ENCODE measurements around the gene TMEM87B. TPM values are rescaled to one million over a fixed set of nuclear protein-coding genes. Genes with fewer than 3 reads are reported as not detected.
"Not testable (repeated sequence)": the region's sequence is repeated elsewhere in the genome, so short reads cannot be mapped to it uniquely, and the experiment has no call there.

Gene TMEM87B
- total RNA-seq, 2 experiments from 2014 or later, result 23.8 to 24.0 TPM

DNA sequence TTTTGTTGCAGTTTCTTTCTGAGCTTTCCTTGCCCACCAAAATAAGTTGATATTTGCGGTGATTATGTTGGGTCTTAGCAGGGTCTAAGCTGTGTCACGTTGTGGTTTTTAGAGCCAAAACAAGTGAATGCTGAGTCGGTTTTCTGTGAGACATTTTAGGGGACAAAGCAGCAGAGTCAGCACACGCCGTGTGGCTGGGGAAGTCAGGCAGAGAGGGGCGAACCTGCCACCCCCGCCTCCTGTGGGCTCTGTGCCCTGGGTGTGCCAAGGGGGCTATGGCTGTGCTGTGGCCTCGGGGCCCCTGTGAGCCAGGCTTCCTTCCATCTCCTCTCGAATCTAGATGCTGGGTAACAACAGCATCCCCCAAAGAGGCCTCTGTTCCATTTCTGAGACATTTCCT lies 30.8 kb upstream of the TMEM87B start:
- Mint-ChIP-seq H3K9me3 (no peaks in the 10 kb centered on the region), H3K4me3 (no peak overlapping the region), H3K27me3 (peaks cover 10% of the 10 kb centered on the region), H3K36me3 (ENCODE audit: low read depth) (no peaks in the 10 kb centered on the region), H3K27ac (no peak overlapping the region), H3K4me1 (peaks cover 2% of the 10 kb centered on the region)
- CTCF ChIA-PET, result interaction anchor here (1.1 kb wide), 2 partner anchors 9 to 126 kb away, joined by 3 read pairs; no protein-coding TSS in a partner anchor
- DNase-seq, result no peak
- POLR2A ChIA-PET, result no interaction called here

DNA sequence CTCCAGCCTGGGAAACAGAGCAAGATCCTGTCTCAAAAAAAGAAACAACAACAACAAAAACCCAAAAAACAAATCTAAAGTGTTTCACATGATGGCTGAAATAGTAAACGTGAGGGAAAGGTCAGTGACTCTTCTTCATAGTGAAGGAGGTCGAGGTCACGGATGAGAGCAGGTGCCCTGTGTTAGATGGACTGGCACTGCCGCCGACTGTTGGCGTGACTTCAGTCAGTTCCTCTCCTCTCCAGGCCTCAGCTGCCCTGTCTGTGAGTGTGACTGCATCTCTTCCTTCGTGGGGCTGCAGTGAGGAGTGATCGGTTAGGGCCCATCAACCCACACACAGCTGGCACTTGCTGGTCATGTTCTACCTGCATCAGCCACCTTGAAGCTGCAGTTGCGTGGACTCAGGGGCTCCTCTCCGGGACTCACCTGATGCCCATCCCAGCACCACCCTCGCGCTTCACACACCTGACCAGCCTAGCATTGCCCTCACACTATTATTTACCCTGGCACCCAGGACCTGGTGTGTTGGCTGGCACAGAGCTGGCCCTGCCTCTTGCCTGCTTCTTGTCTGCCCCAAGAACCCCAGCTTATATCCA lies 30.1 kb upstream of the TMEM87B start:
- Mint-ChIP-seq H3K9me3 (no peaks in the 10 kb centered on the region), H3K4me3 (no peak overlapping the region), H3K27ac (no peak overlapping the region), H3K4me1 (peaks cover 2% of the 10 kb centered on the region), H3K36me3 (ENCODE audit: low read depth) (no peaks in the 10 kb centered on the region), H3K27me3 (peaks cover 7% of the 10 kb centered on the region)
- ChIA-PET CTCF (interaction anchor here (1.1 kb wide), 1 partner anchor 8 kb away, joined by 3 read pairs; no protein-coding TSS in a partner anchor), POLR2A (no interaction called here)
- no peak for DNase-seq

DNA sequence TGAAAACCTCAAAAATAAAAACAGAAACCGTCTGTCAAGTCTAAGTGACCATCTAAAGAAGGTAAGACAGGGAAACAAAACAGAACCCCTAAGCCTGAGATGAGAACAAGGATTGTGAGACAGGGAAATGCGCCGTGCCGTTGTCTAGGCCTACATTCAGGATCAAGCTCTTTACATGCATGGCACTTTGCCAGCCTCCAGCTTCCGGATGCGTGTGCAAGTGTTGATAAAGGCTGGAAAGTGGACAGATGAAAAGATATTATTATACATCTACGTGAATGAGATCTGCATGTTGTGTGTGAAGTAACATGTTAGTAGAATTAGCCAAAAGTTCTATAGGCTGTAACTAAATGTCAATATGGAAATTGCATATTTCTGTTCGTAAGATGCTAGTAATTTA lies 28.6 kb upstream of the TMEM87B start:
- POLR2A ChIA-PET, result no interaction called here

DNA sequence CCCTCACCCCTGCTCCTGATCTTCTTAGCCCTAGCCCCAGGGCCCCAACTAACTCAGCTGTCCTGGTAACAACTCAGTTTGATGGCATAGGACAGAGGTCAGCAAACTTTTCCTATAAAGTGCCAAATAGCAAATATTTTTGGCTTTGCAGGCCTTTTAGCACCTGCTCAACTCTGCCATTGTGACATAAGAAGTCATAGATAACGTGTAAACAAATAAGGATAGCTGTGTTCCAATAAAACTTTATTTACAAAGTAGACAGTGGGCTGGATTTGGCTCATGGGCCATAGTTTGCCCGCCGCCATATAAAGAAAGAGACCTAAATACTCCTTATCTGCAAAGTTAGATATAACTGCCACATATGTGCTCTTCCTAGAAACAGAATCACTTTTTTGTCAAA lies 27.3 kb upstream of the TMEM87B start:
- no peaks in the 10 kb centered on the region for H3K27me3 Mint-ChIP-seq
- no peaks in the 10 kb centered on the region for H3K9me3 Mint-ChIP-seq
- H3K4me3 Mint-ChIP-seq, result no peak overlapping the region
- no peak overlapping the region for H3K27ac Mint-ChIP-seq
- H3K36me3 Mint-ChIP-seq (ENCODE audit: low read depth), result no peaks in the 10 kb centered on the region
- CTCF ChIA-PET, result no interaction called here
- DNase-seq, result no peak
- POLR2A ChIA-PET, result no interaction called here
- H3K4me1 Mint-ChIP-seq, result peaks cover 8% of the 10 kb centered on the region

More for the DNA sequence above, 28.6 kb upstream of the TMEM87B start:
- CTCF ChIA-PET, result no interaction called here
- Mint-ChIP-seq H3K4me3 (no peak overlapping the region), H3K4me1 (peaks cover 2% of the 10 kb centered on the region), H3K9me3 (no peaks in the 10 kb centered on the region), H3K27ac (no peak overlapping the region), H3K36me3 (ENCODE audit: low read depth) (no peaks in the 10 kb centered on the region), H3K27me3 (no peaks in the 10 kb centered on the region)
- DNase-seq, result no peak

DNA sequence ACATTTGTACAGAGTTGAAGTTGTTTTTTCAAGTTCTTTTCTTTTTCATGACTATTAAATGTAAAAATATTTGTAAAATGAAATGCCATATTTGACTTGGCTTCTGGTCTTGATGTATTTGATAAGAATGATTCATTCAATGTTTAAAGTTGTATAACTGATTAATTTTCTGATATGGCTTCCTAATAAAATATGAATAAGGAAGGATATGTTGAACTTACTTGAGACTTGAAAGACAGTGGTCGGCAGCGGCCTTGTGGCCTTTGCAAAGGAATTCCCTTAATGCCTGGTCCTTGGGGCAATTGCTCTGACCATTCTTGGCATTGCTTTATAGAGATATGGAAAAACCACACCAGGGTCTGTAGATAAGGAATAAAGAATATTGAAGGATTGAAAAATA lies 25.9 kb upstream of the TMEM87B start:
- H3K27me3 Mint-ChIP-seq, result no peaks in the 10 kb centered on the region
- POLR2A ChIA-PET, result no interaction called here
- H3K36me3 Mint-ChIP-seq (ENCODE audit: low read depth), result no peaks in the 10 kb centered on the region
- H3K4me1 Mint-ChIP-seq, result peaks cover 7% of the 10 kb centered on the region
- H3K4me3 Mint-ChIP-seq, result no peak overlapping the region
- CTCF ChIA-PET, result interaction anchor here (0.6 kb wide), 1 partner anchor 17 kb away, joined by 3 read pairs; no protein-coding TSS in a partner anchor
- H3K9me3 Mint-ChIP-seq, result no peaks in the 10 kb centered on the region
- no peak for DNase-seq
- H3K27ac Mint-ChIP-seq, result no peak overlapping the region

DNA sequence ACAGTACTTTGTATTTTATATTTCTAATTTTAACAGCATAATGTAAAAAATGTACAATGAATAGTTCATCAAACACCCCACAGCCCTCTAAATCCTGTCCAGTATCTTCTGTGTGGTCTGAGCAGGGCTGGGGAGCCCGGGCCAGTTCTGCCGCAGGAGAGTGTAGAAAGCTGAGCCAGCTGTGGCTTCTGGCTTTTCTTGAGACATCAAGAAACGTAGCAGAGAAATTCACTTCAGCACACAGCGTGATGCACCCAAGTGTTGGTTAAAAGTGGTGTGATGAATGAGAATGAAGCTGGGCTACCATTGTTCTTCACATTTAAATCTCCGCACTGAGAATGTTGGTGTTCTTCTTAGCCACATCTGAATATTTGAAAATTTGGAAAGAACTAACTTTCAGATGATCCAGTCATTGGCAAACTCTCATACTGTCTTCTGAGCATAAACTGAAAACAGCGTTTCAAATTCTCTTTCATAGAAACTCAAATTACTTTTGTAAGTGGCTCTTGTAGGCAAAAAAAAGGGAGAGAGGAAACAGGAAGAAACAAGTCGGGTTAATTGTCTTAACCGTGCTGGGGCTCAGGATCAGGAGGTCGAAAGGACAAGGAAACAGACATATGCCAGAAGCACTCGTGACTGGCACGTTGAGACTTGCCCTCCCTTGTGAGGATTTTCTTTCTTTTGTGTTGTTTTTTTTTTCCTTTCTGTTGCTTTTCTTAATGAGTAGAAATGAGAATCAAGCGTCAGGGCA lies 23.4 kb upstream of the TMEM87B start:
- Mint-ChIP-seq H3K4me3 (no peak overlapping the region), H3K36me3 (ENCODE audit: low read depth) (no peaks in the 10 kb centered on the region), H3K27me3 (no peaks in the 10 kb centered on the region), H3K27ac (no peak overlapping the region), H3K4me1 (peaks cover 6% of the 10 kb centered on the region), H3K9me3 (no peaks in the 10 kb centered on the region)
- no peak for DNase-seq
- CTCF ChIA-PET, result no interaction called here
- POLR2A ChIA-PET, result no interaction called here

DNA sequence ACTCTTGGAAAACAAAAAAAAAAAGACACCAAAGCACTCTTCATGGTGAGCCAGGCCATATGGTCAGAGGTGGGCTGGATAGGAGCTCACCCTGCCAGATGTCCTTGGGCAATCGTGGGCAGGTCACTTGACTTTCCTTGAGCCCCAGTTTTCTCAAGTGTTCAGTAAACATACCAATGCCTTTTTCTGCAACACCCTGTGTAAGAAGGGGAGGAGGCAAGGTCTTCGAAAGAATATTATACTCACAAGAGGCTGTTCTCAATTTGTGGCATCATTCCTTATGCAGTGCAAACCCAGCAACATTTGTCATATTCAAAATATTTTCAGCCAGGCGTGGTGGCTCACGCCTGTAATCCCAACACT lies 22.9 kb upstream of the TMEM87B start:
- ChIA-PET POLR2A (no interaction called here), CTCF (interaction anchor here (1.2 kb wide), 1 partner anchor 8 kb away, joined by 3 read pairs; no protein-coding TSS in a partner anchor)
- no peak for DNase-seq
- Mint-ChIP-seq H3K9me3 (no peaks in the 10 kb centered on the region), H3K36me3 (ENCODE audit: low read depth) (no peaks in the 10 kb centered on the region), H3K4me3 (no peak overlapping the region), H3K27me3 (peaks cover under 1% of the 10 kb centered on the region), H3K27ac (no peak overlapping the region), H3K4me1 (peaks cover 6% of the 10 kb centered on the region)

DNA sequence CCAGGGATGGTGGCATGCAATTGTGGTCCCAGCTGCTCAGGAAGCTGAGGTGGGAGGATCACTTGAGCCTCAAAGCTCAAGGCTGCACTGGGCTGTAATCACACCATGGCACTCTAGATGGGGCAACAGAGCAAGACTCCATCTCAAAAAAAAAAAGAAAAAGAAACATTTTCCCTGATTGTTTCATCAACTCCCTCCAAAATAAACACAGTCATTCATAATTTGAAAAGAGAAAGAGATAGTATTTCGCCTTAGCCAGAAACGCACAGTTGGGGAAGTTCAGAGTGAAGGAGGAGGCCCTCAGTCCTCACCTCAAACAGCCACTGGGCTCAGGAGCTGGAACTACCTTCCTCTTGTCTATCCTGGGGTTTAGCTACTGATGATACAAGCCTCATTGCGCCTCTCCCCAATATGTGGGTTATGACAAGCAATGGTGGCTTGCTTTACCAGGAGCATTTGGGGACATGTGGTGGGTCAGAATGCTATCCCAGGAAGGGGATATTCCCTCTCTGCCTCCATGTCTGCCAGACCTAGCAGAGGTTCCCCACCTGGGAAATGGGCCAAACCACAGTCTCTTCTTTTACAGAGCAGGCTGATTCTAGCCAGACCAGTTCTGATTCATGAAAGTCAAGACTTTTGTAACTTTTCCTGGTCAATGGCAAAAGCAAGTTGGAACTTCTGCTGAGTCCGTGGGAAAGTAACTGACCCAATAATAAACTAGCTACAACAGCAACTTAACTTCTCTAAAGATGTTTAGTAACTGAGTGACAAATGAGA lies 22.2 kb upstream of the TMEM87B start:
- Mint-ChIP-seq H3K4me1 (peaks cover 6% of the 10 kb centered on the region), H3K9me3 (no peaks in the 10 kb centered on the region), H3K27ac (no peak overlapping the region), H3K4me3 (no peak overlapping the region), H3K36me3 (ENCODE audit: low read depth) (no peaks in the 10 kb centered on the region), H3K27me3 (peaks cover 7% of the 10 kb centered on the region)
- DNase-seq, result no peak
- CTCF ChIA-PET, result interaction anchor here (1.2 kb wide), 1 partner anchor 8 kb away, joined by 3 read pairs; no protein-coding TSS in a partner anchor
- POLR2A ChIA-PET, result no interaction called here

DNA sequence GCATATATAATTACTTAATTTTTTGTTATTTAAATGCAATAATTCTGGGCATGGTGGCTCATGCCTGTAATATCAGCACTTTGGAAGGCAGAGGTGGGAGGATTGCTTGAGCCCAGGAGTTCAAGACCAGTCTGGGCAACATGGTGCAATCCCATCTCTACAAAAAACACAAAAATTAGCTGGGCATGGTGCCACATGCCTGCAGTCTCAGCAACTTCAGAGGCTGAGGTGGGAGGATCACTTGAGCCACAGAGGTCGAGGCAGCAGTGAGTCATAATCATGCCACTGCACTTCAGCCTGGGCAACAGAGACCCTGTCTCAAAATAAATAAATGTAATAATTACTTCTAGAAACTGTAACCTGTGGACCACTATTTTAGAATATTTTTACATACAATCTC lies 21.5 kb upstream of the TMEM87B start:
- peaks cover 7% of the 10 kb centered on the region for H3K27me3 Mint-ChIP-seq
- ChIA-PET CTCF (interaction anchor here (1.2 kb wide), 1 partner anchor 9 kb away, joined by 3 read pairs; no protein-coding TSS in a partner anchor), POLR2A (no interaction called here)
- no peaks in the 10 kb centered on the region for H3K36me3 Mint-ChIP-seq (ENCODE audit: low read depth)
- H3K9me3 Mint-ChIP-seq, result no peaks in the 10 kb centered on the region
- no peak overlapping the region for H3K4me3 Mint-ChIP-seq
- DNase-seq, result no peak
- H3K27ac Mint-ChIP-seq, result no peak overlapping the region
- peaks cover 6% of the 10 kb centered on the region for H3K4me1 Mint-ChIP-seq

DNA sequence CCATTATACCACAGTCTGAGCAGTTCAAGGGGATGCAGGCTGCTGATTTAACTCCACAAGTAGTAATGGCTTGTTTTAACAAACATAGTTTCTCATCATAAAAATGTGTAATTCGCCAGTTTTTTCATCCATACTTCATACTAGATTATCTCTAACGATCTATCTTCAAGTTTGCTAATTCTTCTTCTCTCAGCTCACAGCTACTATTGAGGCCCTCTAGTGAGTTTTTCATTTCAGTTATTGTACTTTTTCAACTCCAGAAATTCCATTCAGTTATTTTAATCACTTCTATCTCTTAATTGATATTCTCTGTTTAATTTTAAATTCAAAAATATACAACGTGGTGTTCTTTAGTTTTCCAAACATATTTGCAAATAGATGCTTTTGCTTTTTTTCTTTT lies 20.1 kb upstream of the TMEM87B start:
- Mint-ChIP-seq H3K4me1 (peaks cover 6% of the 10 kb centered on the region), H3K4me3 (no peak overlapping the region), H3K27ac (no peak overlapping the region), H3K27me3 (peaks cover 7% of the 10 kb centered on the region), H3K36me3 (ENCODE audit: low read depth) (no peaks in the 10 kb centered on the region), H3K9me3 (no peaks in the 10 kb centered on the region)
- ChIA-PET POLR2A (no interaction called here), CTCF (no interaction called here)
- no peak for DNase-seq

DNA sequence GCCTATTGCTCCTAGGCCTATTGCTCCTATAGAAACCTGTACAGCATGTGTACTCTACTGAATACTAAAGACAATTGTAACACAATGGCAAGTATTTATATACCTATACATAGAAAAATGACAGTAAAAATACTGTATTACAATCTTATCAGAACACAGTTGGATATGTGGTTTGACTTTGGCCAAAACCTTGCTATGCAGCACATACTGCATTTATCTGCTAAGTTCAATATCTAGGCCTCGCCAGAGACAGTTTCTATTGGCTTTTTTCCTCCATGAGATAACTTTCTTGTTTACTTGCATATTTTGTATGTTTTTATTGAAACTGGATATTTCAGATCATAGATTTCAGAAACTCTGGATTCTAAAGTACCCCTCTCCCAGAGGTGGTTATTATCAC lies 19.3 kb upstream of the TMEM87B start:
- peaks cover 7% of the 10 kb centered on the region for H3K27me3 Mint-ChIP-seq
- no peak overlapping the region for H3K27ac Mint-ChIP-seq
- no peaks in the 10 kb centered on the region for H3K9me3 Mint-ChIP-seq
- no peaks in the 10 kb centered on the region for H3K36me3 Mint-ChIP-seq (ENCODE audit: low read depth)
- POLR2A ChIA-PET, result no interaction called here
- no peak overlapping the region for H3K4me3 Mint-ChIP-seq
- CTCF ChIA-PET, result no interaction called here
- DNase-seq, result no peak
- H3K4me1 Mint-ChIP-seq, result peaks cover 6% of the 10 kb centered on the region

DNA sequence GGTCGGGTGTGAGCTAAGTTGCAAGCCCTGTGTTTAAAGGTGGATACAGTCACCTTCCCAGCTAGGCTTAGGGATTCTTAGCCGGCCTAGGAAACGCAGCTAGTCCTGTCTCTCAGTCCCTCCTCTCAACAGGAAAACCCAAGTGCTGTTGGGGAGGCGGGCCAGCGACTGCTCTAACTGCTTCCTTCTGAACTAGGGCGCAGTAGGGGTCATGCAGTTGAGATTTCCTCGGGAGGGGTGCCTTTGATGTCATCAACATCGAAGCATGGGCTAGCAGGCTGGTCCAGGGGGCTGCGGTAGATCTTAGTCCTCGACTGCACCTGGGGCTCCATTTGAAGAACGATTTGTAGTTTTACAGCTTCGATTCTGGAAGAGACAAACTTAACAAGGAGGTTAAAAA lies 15.5 kb upstream of the TMEM87B start:
- H3K36me3 Mint-ChIP-seq (ENCODE audit: low read depth), result not testable (repeated sequence)

DNA sequence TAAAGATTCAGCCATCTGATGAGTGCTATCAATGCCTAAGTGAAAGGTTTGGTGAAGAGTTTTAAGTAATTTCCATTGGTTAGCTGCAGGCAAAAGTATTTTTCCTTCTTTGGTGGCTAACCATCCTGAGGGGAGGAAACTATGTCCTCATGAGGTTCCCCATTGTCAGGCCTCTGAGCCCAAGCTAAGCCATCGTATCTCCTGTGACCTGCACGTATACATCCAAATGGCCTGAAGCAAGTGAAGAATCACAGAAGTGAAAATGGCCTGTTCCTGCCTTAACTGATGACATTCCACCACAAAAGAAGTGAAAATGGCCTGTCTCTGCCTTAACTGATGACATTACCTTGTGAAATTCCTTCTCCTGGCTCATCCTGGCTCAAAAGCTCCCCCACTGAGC lies 15.0 kb upstream of the TMEM87B start:
- H3K27me3 Mint-ChIP-seq; H3K27ac Mint-ChIP-seq; H3K4me1 Mint-ChIP-seq; H3K36me3 Mint-ChIP-seq (ENCODE audit: low read depth); H3K4me3 Mint-ChIP-seq; POLR2A ChIA-PET; CTCF ChIA-PET; DNase-seq; H3K9me3 Mint-ChIP-seq: not testable (repeated sequence)

More for the DNA sequence above, 15.5 kb upstream of the TMEM87B start:
- CTCF ChIA-PET, result interaction anchor here (0.7 kb wide), 1 partner anchor 459 kb away, joined by 3 read pairs; no protein-coding TSS in a partner anchor
- H3K4me1 Mint-ChIP-seq, DNase-seq, POLR2A ChIA-PET, H3K27ac Mint-ChIP-seq, H3K27me3 Mint-ChIP-seq, H3K4me3 Mint-ChIP-seq, H3K9me3 Mint-ChIP-seq: not testable (repeated sequence)

Data from activated CD4-positive, alpha-beta memory T cell treated with anti-CD3 and anti-CD28 coated beads, Interleukin-2, amount 10 ng/mL, durations not matched to agents 7 days and 5 days (primary cell).